Astrocyte (in vitro differentiated cells and primary cell): ENCODE data around the gene DEDD2.

Experiments
- EZH2 ChIP-seq: IDR thresholded peaks from 2 replicates; pipeline ENCODE4 v1.6.1; 2012; ENCODE audit warnings: mild to moderate bottlenecking, low read length, inconsistent platforms; ENCODE audit not compliant: insufficient read depth
- TF ChIP-seq, protein P1 (sequence below): IDR thresholded peaks from 2 replicates; pipeline ENCODE4 v1.5.1; 2011; ENCODE audit warnings: low read depth, mild to moderate bottlenecking, inconsistent platforms, low read length, moderate library complexity; ENCODE audit not compliant: insufficient read depth

- peak; percentile 56 for TF ChIP-seq EZH2
- TF ChIP-seq, protein P1, sequence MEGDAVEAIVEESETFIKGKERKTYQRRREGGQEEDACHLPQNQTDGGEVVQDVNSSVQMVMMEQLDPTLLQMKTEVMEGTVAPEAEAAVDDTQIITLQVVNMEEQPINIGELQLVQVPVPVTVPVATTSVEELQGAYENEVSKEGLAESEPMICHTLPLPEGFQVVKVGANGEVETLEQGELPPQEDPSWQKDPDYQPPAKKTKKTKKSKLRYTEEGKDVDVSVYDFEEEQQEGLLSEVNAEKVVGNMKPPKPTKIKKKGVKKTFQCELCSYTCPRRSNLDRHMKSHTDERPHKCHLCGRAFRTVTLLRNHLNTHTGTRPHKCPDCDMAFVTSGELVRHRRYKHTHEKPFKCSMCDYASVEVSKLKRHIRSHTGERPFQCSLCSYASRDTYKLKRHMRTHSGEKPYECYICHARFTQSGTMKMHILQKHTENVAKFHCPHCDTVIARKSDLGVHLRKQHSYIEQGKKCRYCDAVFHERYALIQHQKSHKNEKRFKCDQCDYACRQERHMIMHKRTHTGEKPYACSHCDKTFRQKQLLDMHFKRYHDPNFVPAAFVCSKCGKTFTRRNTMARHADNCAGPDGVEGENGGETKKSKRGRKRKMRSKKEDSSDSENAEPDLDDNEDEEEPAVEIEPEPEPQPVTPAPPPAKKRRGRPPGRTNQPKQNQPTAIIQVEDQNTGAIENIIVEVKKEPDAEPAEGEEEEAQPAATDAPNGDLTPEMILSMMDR: no peak
These were observed 67.9 kb downstream of the DEDD2 start for GRCh38 chr19:42149447-42150202.
